ENCODE results near the gene MAPK1.
"Not testable (repeated sequence)": the region's sequence is repeated elsewhere in the genome, so short reads cannot be mapped to it uniquely, and the experiment has no call there.

MAPK1 gene

GRCh38 chr22:21881841-21882753, 14.7 kb upstream of the MAPK1 start:
- no peak for DNase-seq (ENCODE audit: low read depth)

- no peak for DNase-seq (ENCODE audit: low read depth)
Measured at GRCh38 chr22:21876486-21877176, 9.2 kb upstream of the MAPK1 start.

- DNase-seq (ENCODE audit: low read depth), result not testable (repeated sequence)
Measured at GRCh38 chr22:21874953-21875352, 7.5 kb upstream of the MAPK1 start.

- no peak for DNase-seq (ENCODE audit: low read depth)
Measured at GRCh38 chr22:21873619-21874018, 6.2 kb upstream of the MAPK1 start.

- DNase-seq (ENCODE audit: low read depth), result not testable (repeated sequence)
Measured at GRCh38 chr22:21872741-21873140, 5.3 kb upstream of the MAPK1 start.

GRCh38 chr22:21868651-21869050, 1.2 kb upstream of the MAPK1 start:
- DNase-seq (ENCODE audit: low read depth), result no peak

- DNase-seq (ENCODE audit: low read depth), result no peak
Measured at GRCh38 chr22:21866833-21867527, 465 bp downstream of the MAPK1 start.

GRCh38 chr22:21865041-21865440, 2.4 kb downstream of the MAPK1 start:
- no peak for DNase-seq (ENCODE audit: low read depth)

GRCh38 chr22:21862386-21863245, 4.8 kb downstream of the MAPK1 start:
- DNase-seq (ENCODE audit: low read depth), result no peak

- DNase-seq (ENCODE audit: low read depth), result no peak
Measured at GRCh38 chr22:21861851-21862250, 5.6 kb downstream of the MAPK1 start.

- no peak for DNase-seq (ENCODE audit: low read depth)
Measured at GRCh38 chr22:21861264-21861848, 6.1 kb downstream of the MAPK1 start.

GRCh38 chr22:21860491-21861039, 6.9 kb downstream of the MAPK1 start:
- DNase-seq (ENCODE audit: low read depth), result no peak

GRCh38 chr22:21858025-21858764, 9.2 kb downstream of the MAPK1 start:
- no peak for DNase-seq (ENCODE audit: low read depth)

- DNase-seq (ENCODE audit: low read depth), result no peak
Measured at GRCh38 chr22:21857481-21857914, 9.9 kb downstream of the MAPK1 start.

- DNase-seq (ENCODE audit: low read depth), result no peak
Measured at GRCh38 chr22:21856868-21857267, 10.6 kb downstream of the MAPK1 start.

GRCh38 chr22:21856197-21856596, 11.2 kb downstream of the MAPK1 start:
- no peak for DNase-seq (ENCODE audit: low read depth)

- DNase-seq (ENCODE audit: low read depth), result no peak
Measured at GRCh38 chr22:21855676-21856075, 11.8 kb downstream of the MAPK1 start.

- DNase-seq (ENCODE audit: low read depth), result no peak
Measured at GRCh38 chr22:21850660-21851059, 16.8 kb downstream of the MAPK1 start.

GRCh38 chr22:21849489-21849888, 18.0 kb downstream of the MAPK1 start:
- no peak for DNase-seq (ENCODE audit: low read depth)

GRCh38 chr22:21848057-21848456, 19.4 kb downstream of the MAPK1 start:
- not testable (repeated sequence) for DNase-seq (ENCODE audit: low read depth)

Measured in stimulated activated CD8-positive, alpha-beta memory T cell treated with anti-CD3 and anti-CD28 coated beads, Interleukin-15, amount 100 ng/mL, for 1 hour (primary cell).